ENCODE data around the gene CXCR5.

CXCR5 gene

DNA sequence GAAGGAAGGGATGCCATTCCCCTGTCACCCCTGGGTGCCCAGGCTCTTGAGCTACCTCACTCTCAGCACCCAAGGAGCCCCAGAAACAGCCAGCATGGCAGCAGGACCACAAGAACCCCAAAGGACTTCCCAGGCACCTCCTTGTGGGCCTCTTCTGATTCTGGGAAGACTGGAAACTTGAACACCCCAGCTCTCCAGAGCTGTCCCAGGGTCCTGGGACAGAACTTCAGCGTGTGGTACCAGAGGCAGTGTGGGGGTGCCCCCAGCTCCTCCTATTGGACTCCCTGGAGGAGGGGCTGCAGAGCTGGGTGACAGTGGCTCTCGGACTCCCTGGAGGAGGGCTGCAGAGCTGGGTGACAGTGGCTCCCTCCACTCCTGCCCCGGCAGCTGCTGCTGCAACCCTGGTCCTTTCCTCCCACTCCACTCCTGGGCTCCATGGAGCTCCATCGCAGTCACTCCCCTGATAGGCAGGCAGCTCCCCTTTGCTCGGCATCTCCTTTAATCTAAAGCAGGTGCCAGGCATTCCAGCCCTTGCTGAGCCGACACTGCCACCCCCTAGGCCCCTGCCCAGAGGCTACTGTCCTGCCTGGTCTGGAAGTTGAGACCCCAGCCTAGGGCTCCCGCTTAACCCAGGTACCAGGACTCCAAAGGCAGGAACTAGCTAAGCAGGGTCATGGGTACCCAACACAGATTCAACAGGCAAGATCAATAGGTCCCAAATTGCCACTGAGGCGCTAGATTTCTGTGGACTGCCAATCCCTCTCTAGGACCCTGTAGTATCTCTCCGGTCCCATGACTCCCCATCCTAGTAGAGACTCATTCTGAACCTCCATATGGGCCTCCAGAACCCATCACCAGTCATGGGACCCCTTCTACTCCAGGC, 39.3 kb downstream of the CXCR5 start:
- ChIA-PET CTCF (interaction anchor here (1.2 kb wide), 1 partner anchor 14 kb away, joined by 4 read pairs; no protein-coding TSS in a partner anchor), POLR2A (interaction anchor here (0.8 to 1.5 kb wide), 4 partner anchors 10 to 75 kb away, joined by 3 to 4 read pairs (median 3); partner anchors contain the start of gene CENATAC)
- DNase-seq (ENCODE audit: extremely low spot score), result no peak
- no peak for TF ChIP-seq CTBP1 (IDR thresholded peaks at IDR 0.05; ENCODE audit: borderline replicate concordance)
- TF ChIP-seq NFRKB (IDR thresholded peaks at IDR 0.05), result no peak
- TF ChIP-seq TARDBP (IDR thresholded peaks at IDR 0.05), result no peak
- no peak for TF ChIP-seq ZNF384 (IDR thresholded peaks at IDR 0.05)
- no peak for TF ChIP-seq ELF4 (IDR thresholded peaks at IDR 0.05)
- TF ChIP-seq ARNT (IDR thresholded peaks at IDR 0.05), result no peak
- no peak for TF ChIP-seq FOXA1 (IDR thresholded peaks at IDR 0.05)
- TF ChIP-seq FOXM1 (IDR thresholded peaks at IDR 0.05; ENCODE audit: borderline replicate concordance), result no peak
- TF ChIP-seq SUZ12 (IDR thresholded peaks at IDR 0.05), result no peak
- TF ChIP-seq L3MBTL2 (conservative IDR thresholded peaks at IDR 0.05), result no peak
- TF ChIP-seq BHLHE40 (IDR thresholded peaks at IDR 0.05; ENCODE audit: borderline replicate concordance), result no peak

DNA sequence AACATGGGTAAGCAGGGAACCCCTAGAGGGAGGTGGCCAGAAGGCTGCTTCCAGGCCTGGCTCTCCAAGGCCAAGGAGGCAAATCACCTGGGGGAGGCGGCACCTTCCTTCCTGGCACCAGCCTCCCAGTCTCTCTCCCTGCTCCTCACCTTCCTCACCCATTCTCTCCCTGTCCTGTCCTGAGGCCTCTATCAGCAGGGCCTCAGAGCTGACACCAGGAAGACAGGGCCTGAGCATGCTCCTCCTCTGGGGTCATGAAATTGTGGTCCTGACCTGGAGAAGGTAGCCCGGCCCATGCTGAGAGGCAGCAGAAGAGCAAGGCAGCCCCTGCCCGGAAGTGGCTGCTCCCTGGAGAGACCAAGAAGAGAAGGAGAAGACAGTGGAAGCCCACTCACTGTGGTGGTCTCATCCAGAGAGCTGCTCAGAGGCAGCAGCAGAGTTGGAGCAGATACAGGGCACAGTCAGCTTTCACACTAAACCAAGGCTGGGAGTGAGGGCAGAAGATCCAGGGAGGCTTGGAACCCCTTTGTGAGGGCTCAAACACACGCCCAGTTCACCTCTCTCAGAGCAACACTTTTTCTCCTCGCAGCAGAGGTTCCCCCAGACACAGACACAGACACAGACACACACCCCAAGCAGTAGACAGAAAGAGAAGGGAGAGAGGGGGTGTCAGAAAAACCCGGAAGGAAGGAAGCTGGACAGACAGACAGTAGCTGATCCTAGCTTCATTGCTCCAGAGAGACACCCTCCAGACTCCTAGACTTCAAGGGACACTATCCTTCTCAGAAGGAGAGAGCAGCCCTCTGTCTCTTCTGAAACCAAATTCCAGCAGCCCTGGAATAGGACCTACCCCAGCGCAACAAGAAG, 40.3 kb downstream of the CXCR5 start:
- POLR2A ChIA-PET, result interaction anchor here (1.3 to 2.6 kb wide), 2 partner anchors 13 to 131 kb away, joined by 4 to 50 read pairs; no protein-coding TSS in a partner anchor
- TF ChIP-seq TARDBP (IDR thresholded peaks at IDR 0.05) (no peak), SUZ12 (IDR thresholded peaks at IDR 0.05) (no peak), FOXM1 (IDR thresholded peaks at IDR 0.05; ENCODE audit: borderline replicate concordance) (no peak), ZNF384 (IDR thresholded peaks at IDR 0.05) (no peak), ELF4 (IDR thresholded peaks at IDR 0.05) (no peak), FOXK2 (IDR thresholded peaks at IDR 0.05) (no peak), L3MBTL2 (conservative IDR thresholded peaks at IDR 0.05) (no peak), SP1 (IDR thresholded peaks at IDR 0.05) (no peak), LEF1 (IDR thresholded peaks at IDR 0.05; ENCODE audit: borderline replicate concordance) (no peak), BHLHE40 (IDR thresholded peaks at IDR 0.05; ENCODE audit: borderline replicate concordance) (no peak), ARNT (IDR thresholded peaks at IDR 0.05) (no peak), HDGF (IDR thresholded peaks at IDR 0.05; ENCODE audit: borderline replicate concordance) (no peak)

DNA sequence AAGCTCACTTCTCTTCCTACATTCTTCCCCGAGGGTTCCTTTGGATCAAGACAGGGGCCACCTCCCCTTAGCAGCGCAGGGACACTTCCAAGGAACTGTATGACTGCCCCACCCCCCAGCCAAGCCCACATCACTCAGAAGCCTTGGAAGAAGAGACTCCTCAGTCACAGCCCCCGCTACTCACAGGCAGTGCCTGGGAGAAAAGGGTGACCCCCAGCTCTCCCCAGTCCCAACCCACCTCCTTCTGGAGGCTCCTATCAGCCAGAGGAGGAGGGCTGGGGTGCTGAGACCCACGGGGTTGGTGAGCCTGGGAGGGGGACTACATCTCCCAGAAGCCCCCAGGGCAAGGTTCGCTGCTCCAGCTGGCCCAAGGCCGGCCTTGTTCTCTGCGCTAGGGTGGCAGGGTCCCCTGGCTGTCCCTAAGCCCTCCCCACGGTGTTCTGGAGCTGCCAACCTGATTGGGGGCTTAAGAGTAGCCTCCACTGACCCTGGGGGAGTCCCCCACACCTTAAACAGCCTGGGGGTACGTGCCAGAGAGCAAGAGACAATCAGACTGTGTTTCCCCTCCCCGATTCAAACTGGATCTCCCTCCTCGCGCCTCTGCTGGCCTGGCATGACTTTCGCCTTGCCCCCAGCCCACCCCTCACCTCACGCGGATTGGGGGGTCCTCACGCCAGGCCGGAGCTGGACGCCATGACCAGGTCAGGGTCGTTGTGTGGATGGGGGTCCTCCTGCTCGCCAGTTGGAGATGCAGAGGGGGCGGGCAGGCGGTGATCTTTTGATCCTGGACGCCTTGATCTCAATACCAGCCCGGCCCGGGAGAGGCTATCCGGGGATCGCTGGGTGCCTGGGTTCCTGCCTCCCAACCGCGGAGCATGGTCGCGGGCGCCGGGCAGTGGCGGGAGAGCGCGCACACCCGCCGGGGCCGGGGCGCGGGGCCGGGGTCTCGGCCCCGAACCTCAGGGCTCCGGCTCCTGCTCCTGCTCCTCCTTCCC, 41.2 kb downstream of the CXCR5 start:
- POLR2A ChIA-PET, result interaction anchor here (1.3 to 2.6 kb wide), 3 partner anchors 14 to 134 kb away, joined by 4 to 50 read pairs (median 5); partner anchors contain the start of gene DDX6

More for the DNA sequence above, 40.3 kb downstream of the CXCR5 start:
- no peak for DNase-seq (ENCODE audit: extremely low spot score)
- CTCF ChIA-PET, result interaction anchor here (0.9 to 1.2 kb wide), 2 partner anchors 14 to 15 kb away, joined by 3 to 4 read pairs; no protein-coding TSS in a partner anchor

DNA sequence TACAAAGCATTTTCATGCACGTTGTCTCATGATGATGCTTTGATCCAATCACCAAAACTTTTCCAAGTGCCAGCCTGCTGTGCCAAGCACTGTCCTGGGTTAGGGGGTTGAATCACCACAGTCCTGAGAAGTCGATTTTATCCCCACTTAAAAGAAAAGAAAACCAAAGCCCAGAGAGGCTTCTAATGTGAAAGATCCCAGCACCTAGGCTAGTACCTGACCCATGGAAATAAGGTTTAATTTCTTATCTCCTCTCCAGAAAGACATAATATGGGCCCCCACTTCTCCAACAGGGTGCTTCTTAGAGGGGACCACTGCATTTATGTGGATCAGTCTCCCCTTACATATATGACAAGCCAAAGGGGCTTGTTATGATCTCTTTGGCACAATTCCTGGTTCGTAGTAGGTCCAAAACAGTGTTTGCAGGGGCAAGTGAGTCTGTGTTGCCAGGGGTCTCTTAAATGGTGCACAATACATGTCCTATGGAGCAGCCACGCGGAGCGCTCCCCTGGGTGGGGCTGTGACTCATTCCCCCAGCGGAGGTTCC, 43.9 kb downstream of the CXCR5 start:
- ChIA-PET CTCF (interaction anchor here (0.6 to 2.2 kb wide), 7 partner anchors 13 to 319 kb away, joined by 3 to 9 read pairs (median 3); no protein-coding TSS in a partner anchor), POLR2A (interaction anchor here (1.0 to 1.4 kb wide), 2 partner anchors 18 to 136 kb away, joined by 3 to 10 read pairs; partner anchors contain the start of gene DDX6)
- no peak for DNase-seq (ENCODE audit: extremely low spot score)
- TF ChIP-seq, protein P1, sequence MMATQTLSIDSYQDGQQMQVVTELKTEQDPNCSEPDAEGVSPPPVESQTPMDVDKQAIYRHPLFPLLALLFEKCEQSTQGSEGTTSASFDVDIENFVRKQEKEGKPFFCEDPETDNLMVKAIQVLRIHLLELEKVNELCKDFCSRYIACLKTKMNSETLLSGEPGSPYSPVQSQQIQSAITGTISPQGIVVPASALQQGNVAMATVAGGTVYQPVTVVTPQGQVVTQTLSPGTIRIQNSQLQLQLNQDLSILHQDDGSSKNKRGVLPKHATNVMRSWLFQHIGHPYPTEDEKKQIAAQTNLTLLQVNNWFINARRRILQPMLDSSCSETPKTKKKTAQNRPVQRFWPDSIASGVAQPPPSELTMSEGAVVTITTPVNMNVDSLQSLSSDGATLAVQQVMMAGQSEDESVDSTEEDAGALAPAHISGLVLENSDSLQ (IDR thresholded peaks at IDR 0.05), result no peak
- no peak for TF ChIP-seq LEF1 (IDR thresholded peaks at IDR 0.05; ENCODE audit: borderline replicate concordance)

More for the DNA sequence above, 41.2 kb downstream of the CXCR5 start:
- DNase-seq (ENCODE audit: extremely low spot score), result peak; percentile 66
- CTCF ChIA-PET, result interaction anchor here (0.8 to 1.5 kb wide), 4 partner anchors 13 to 28 kb away, joined by 3 to 8 read pairs (median 4); no protein-coding TSS in a partner anchor
- TF ChIP-seq L3MBTL2 (conservative IDR thresholded peaks at IDR 0.05) (no peak), BHLHE40 (IDR thresholded peaks at IDR 0.05; ENCODE audit: borderline replicate concordance) (no peak), FOXK2 (IDR thresholded peaks at IDR 0.05) (no peak), TARDBP (IDR thresholded peaks at IDR 0.05) (no peak), NFRKB (IDR thresholded peaks at IDR 0.05) (no peak), SUZ12 (IDR thresholded peaks at IDR 0.05) (no peak), ARNT (IDR thresholded peaks at IDR 0.05) (no peak)

DNA sequence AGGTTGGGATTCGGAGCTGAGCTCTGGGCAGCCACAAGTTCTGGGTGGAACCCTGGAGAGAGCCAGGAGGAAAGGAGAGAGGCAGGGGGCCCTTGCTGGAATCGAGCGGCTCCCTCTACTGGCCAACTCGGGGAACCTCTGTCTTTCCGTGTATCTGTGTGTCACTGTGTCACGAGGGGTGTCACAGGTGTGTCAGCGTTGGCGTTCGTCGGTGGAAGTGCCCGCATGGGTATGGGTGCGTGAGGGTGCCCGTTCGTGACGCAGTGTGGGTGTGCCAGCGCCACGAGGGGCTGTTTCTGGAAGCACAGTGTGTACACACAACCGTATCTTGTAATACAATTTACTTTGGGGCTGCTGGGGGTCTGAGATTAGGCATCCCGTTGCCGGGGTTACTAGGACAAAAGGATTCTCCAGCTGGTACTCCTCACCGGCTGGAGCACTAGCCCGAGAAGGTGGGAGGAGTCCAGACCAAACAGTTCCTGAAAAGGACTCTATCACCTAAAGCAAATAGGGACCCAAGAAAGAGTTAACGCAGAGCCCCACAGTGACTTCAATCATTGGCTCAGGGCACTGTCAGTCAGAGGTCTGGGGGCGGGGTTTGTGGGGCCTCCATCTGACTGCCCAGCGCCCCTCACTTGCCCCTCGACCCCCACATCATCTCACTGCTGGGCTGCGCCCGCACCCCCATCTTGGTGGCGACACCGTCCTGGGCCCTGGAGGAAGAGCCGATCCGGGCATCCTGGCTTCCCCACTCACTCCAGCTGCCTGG, 44.6 kb downstream of the CXCR5 start:
- ChIA-PET POLR2A (interaction anchor here (1.0 to 2.0 kb wide), 4 partner anchors 19 to 137 kb away, joined by 3 to 10 read pairs (median 6); partner anchors contain the start of genes DDX6, RPS25 and TRAPPC4), CTCF (interaction anchor here (0.6 to 2.2 kb wide), 8 partner anchors 13 to 320 kb away, joined by 3 to 9 read pairs (median 3); no protein-coding TSS in a partner anchor)
- TF ChIP-seq, protein P1 (IDR thresholded peaks at IDR 0.05), result peak; percentile 99
- no peak for TF ChIP-seq ELF4 (IDR thresholded peaks at IDR 0.05)
- peak; percentile 93 for DNase-seq (ENCODE audit: extremely low spot score)

Measured in HEK293T (cell line).